ENCODE data around the gene DTX1.

- TF ChIP-seq CTCF (IDR thresholded peaks at IDR 0.05): no peak
- no peak for TF ChIP-seq SIN3A (IDR thresholded peaks at IDR 0.05; ENCODE audit: borderline replicate concordance, insufficient read depth, low read depth, low read length)
- TF ChIP-seq, protein P1, sequence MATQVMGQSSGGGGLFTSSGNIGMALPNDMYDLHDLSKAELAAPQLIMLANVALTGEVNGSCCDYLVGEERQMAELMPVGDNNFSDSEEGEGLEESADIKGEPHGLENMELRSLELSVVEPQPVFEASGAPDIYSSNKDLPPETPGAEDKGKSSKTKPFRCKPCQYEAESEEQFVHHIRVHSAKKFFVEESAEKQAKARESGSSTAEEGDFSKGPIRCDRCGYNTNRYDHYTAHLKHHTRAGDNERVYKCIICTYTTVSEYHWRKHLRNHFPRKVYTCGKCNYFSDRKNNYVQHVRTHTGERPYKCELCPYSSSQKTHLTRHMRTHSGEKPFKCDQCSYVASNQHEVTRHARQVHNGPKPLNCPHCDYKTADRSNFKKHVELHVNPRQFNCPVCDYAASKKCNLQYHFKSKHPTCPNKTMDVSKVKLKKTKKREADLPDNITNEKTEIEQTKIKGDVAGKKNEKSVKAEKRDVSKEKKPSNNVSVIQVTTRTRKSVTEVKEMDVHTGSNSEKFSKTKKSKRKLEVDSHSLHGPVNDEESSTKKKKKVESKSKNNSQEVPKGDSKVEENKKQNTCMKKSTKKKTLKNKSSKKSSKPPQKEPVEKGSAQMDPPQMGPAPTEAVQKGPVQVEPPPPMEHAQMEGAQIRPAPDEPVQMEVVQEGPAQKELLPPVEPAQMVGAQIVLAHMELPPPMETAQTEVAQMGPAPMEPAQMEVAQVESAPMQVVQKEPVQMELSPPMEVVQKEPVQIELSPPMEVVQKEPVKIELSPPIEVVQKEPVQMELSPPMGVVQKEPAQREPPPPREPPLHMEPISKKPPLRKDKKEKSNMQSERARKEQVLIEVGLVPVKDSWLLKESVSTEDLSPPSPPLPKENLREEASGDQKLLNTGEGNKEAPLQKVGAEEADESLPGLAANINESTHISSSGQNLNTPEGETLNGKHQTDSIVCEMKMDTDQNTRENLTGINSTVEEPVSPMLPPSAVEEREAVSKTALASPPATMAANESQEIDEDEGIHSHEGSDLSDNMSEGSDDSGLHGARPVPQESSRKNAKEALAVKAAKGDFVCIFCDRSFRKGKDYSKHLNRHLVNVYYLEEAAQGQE (IDR thresholded peaks at IDR 0.05; ENCODE audit: insufficient read depth in 1 of 2, low read depth in 2 of 2, low read length in 1 of 2): no peak
- no peak for TF ChIP-seq POLR2AphosphoS5 (IDR thresholded peaks at IDR 0.05; ENCODE audit: low read depth, low read length)
- no peak for TF ChIP-seq TCF7L2 (IDR thresholded peaks at IDR 0.05; ENCODE audit: low read depth, low read length)
Observed at GRCh38 chr12:113058553-113058952, 2.0 kb downstream of the DTX1 start.
